Liver (tissue), 3 donors: ENCODE results near the gene NDUFS2.

Experiments used
- CTCF ChIP-seq: fragments of 150-350 bp; IDR thresholded peaks from 2 replicates; pipeline ENCODE4 v1.5.1; 2017; ENCODE audit warnings: improper control_type of control experiment, low read depth, low read length; ENCODE audit not compliant: missing input control
- FOXA1 ChIP-seq: IDR thresholded peaks from 2 replicates; pipeline ENCODE4 v1.6.1; 2016; ENCODE audit warnings: antibody characterized with exemption
- GABPA ChIP-seq, 2 donors: IDR thresholded peaks in 1 of 2; conservative IDR thresholded peaks in 1 of 2; 2 replicates each; pipeline ENCODE4 v1.6.1; 2016; ENCODE audit warnings: antibody characterized with exemption in 2 of 2, mild to moderate bottlenecking in 1 of 2, moderate library complexity in 1 of 2
- HNF4G ChIP-seq: IDR thresholded peaks from 2 replicates; pipeline ENCODE4 v1.6.1; 2016; ENCODE audit warnings: antibody characterized with exemption
- NR2F2 ChIP-seq: IDR thresholded peaks from 2 replicates; pipeline ENCODE4 v1.6.1; 2016; ENCODE audit warnings: antibody characterized with exemption
- RAD21 ChIP-seq, 2 donors: IDR thresholded peaks; 2 replicates each; pipeline ENCODE4 v1.6.1; 2016; ENCODE audit warnings: antibody characterized with exemption in 2 of 2, mild to moderate bottlenecking in 2 of 2
- REST ChIP-seq: IDR thresholded peaks from 2 replicates; pipeline ENCODE4 v1.6.1; 2016; ENCODE audit warnings: antibody characterized with exemption, mild to moderate bottlenecking
- SP1 ChIP-seq: IDR thresholded peaks from 2 replicates; pipeline ENCODE4 v1.6.1; 2018; ENCODE audit warnings: antibody characterized with exemption, mild to moderate bottlenecking
- TAF1 ChIP-seq: conservative IDR thresholded peaks from 2 replicates; pipeline ENCODE4 v1.6.1; 2016; ENCODE audit warnings: antibody characterized with exemption, mild to moderate bottlenecking
- YY1 ChIP-seq: IDR thresholded peaks from 2 replicates; pipeline ENCODE4 v1.6.1; 2016; ENCODE audit warnings: antibody characterized with exemption, mild to moderate bottlenecking
- ZBTB33 ChIP-seq: IDR thresholded peaks from 2 replicates; pipeline ENCODE4 v1.6.1; 2016; ENCODE audit warnings: antibody characterized with exemption
- TF ChIP-seq, protein P1 (sequence below): IDR thresholded peaks from 2 replicates; pipeline ENCODE4 v1.6.1; 2016; ENCODE audit warnings: antibody characterized with exemption
- TF ChIP-seq, protein P2 (sequence below): IDR thresholded peaks from 2 replicates; pipeline ENCODE4 v1.6.1; 2016; ENCODE audit warnings: antibody characterized with exemption
- donor health status: healthy.
- donor health status: healthy.

GRCh38 chr1:161173711-161174110 lies 28.5 kb upstream of the NDUFS2 start:
- no peak for TF ChIP-seq RAD21 (IDR thresholded peaks at IDR 0.05)
- no peak for TF ChIP-seq CTCF
- TF ChIP-seq YY1: no peak
- no peak for TF ChIP-seq SP1
- TF ChIP-seq, protein P1, sequence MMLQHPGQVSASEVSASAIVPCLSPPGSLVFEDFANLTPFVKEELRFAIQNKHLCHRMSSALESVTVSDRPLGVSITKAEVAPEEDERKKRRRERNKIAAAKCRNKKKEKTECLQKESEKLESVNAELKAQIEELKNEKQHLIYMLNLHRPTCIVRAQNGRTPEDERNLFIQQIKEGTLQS: no peak
- no peak for TF ChIP-seq FOXA1
- TF ChIP-seq, protein P2, sequence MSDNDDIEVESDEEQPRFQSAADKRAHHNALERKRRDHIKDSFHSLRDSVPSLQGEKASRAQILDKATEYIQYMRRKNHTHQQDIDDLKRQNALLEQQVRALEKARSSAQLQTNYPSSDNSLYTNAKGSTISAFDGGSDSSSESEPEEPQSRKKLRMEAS: no peak
- TF ChIP-seq REST: no peak
- TF ChIP-seq TAF1: no peak
- no peak for TF ChIP-seq GABPA (IDR thresholded peaks at IDR 0.05 in 1 of 2, conservative IDR thresholded peaks at IDR 0.05 in 1 of 2)
- TF ChIP-seq ZBTB33: no peak
- TF ChIP-seq HNF4G: no peak
- TF ChIP-seq NR2F2: no peak
